PC-9 (cell line): ENCODE data around the gene ZBTB7C. TPM values are rescaled to one million over a fixed set of nuclear protein-coding genes. Genes with fewer than 3 reads are reported as not detected.

Experiments used
- BruUV-seq: library from RNA; stranded (reverse); fragments of 400-500 nt; replicated peaks from 2 replicates; lab custom pipeline; 2021; lab: Mats Ljungman, UMichigan
- CTCF ChIA-PET: fragments of 300-600 bp; sonication (Branson Sonifier 250); formaldehyde crosslinking; loops from one replicate; lab custom pipeline; 2022; ENCODE audit warnings: antibody characterized with exemption; lab: Charles Lee
- POLR2A ChIA-PET: fragments of 300-600 bp; sonication (Branson Sonifier 250); formaldehyde crosslinking; loops from one replicate; lab custom pipeline; 2022; ENCODE audit warnings: antibody characterized with exemption; ENCODE audit not compliant: unreplicated experiment; lab: Charles Lee
- DNase-seq, 2 experiments: peaks; one replicate each; pipeline versions ENCODE4 v3.0.0 to v3.0.0-alpha.2; 2015 to 2022; ENCODE audit warnings: mixed read lengths in 1 of 2
- H2AFZ ChIP-seq: fragments of 200-600 bp; sonication (generic); 2 replicates; pipeline ENCODE4 v1.8.1; 2017; ENCODE audit warnings: antibody characterized with exemption
- H3F3A ChIP-seq: fragments of 200-600 bp; sonication (generic); 2 replicates; pipeline ENCODE4 v1.8.1; 2017; ENCODE audit warnings: antibody characterized with exemption, mild to moderate bottlenecking, low read depth; ENCODE audit not compliant: insufficient read depth
- H3K27ac ChIP-seq: fragments of 200-600 bp; sonication (generic); 2 replicates; pipeline ENCODE4 v1.6.1; 2016; ENCODE audit warnings: mixed run types
- H3K27me3 ChIP-seq: fragments of 200-600 bp; sonication (generic); 2 replicates; pipeline ENCODE4 v1.6.1; 2016; ENCODE audit warnings: low read depth, mixed run types; ENCODE audit not compliant: insufficient read depth
- H3K36me3 ChIP-seq: fragments of 200-600 bp; sonication (generic); 2 replicates; pipeline ENCODE4 v1.6.1; 2016; ENCODE audit warnings: low read depth, mixed run types
- H3K4me1 ChIP-seq: fragments of 200-600 bp; sonication (generic); replicated peaks from 2 replicates; pipeline ENCODE4 v1.6.1; 2016; ENCODE audit warnings: mixed run types; ENCODE audit not compliant: insufficient read depth
- H3K4me2 ChIP-seq: fragments of 200-600 bp; sonication (generic); 2 replicates; pipeline ENCODE4 v1.6.1; 2017; ENCODE audit warnings: mixed run types
- H3K4me3 ChIP-seq: fragments of 200-600 bp; sonication (generic); 2 replicates; pipeline ENCODE4 v1.6.1; 2016; ENCODE audit warnings: mixed run types
- H3K79me2 ChIP-seq: fragments of 200-600 bp; sonication (generic); 2 replicates; pipeline ENCODE4 v1.6.1; 2017; ENCODE audit warnings: low read depth, mixed run types
- H3K9me2 ChIP-seq: fragments of 200-600 bp; sonication (generic); 2 replicates; pipeline ENCODE4 v1.8.1; 2017; ENCODE audit warnings: mild to moderate bottlenecking; ENCODE audit not compliant: insufficient read depth
- H3K9me3 ChIP-seq: fragments of 200-600 bp; sonication (generic); 2 replicates; pipeline ENCODE4 v1.8.1; 2016; ENCODE audit warnings: low read depth; ENCODE audit not compliant: insufficient read depth
- H4K20me1 ChIP-seq: fragments of 200-600 bp; sonication (generic); 2 replicates; pipeline ENCODE4 v1.8.1; 2017; ENCODE audit not compliant: insufficient read depth
- CTCF ChIP-seq: fragments of 200-600 bp; sonication (generic); conservative IDR thresholded peaks from 2 replicates; pipeline ENCODE4 v1.6.1; 2017; ENCODE audit warnings: mixed run types, antibody characterized with exemption, mild to moderate bottlenecking, moderate library complexity
- EZH2 ChIP-seq: fragments of 200-600 bp; sonication (generic); IDR thresholded peaks from 2 replicates; pipeline ENCODE4 v1.8.0; 2017; ENCODE audit warnings: antibody characterized with exemption, low read depth
- intact Hi-C: fragments of 100-400 bp; cut with micrococcal nuclease; formaldehyde crosslinking; loops from one replicate; pipeline ENCODE4 v1.10.0; 2022; ENCODE audit not compliant: unreplicated experiment
- total RNA-seq: library from RNA; stranded (reverse); gene quantifications from 2 replicates; pipeline ENCODE4 v1.2.3, GENCODE V29; 2021

Gene ZBTB7C
- total RNA-seq, 1 experiment from 2014 or later = not detected

GRCh38 chr18:48116873-48117630 lies 292.1 kb downstream of the ZBTB7C start:
- ChIA-PET CTCF (no interaction called here), POLR2A (no interaction called here)
- TF ChIP-seq CTCF = no peak
- TF ChIP-seq EZH2 = no peak
- Histone ChIP-seq H3K27me3 (no peaks in the 10 kb centered on the region), H3K4me3 (no peak overlapping the region), H4K20me1 (no peaks in the 10 kb centered on the region), H3K36me3 (no peaks in the 10 kb centered on the region), H3K9me2 (no peaks in the 10 kb centered on the region), H3K27ac (no peak overlapping the region), H3K4me1 (no peaks in the 10 kb centered on the region), H3K4me2 (no peak overlapping the region), H3K9me3 (no peaks in the 10 kb centered on the region), H3F3A (no peaks in the 10 kb centered on the region), H3K79me2 (no peaks in the 10 kb centered on the region), H2AFZ (no peak overlapping the region)
- DNase-seq = no peak
- intact Hi-C loops = no loop called here
- no TSS peak for BruUV-seq

GRCh38 chr18:48116017-48116416 lies 293.2 kb downstream of the ZBTB7C start:
- Histone ChIP-seq H3K4me1 (no peaks in the 10 kb centered on the region), H2AFZ (no peak overlapping the region), H3K9me3 (no peaks in the 10 kb centered on the region), H3K4me3 (no peak overlapping the region), H4K20me1 (no peaks in the 10 kb centered on the region), H3F3A (no peaks in the 10 kb centered on the region), H3K27me3 (no peaks in the 10 kb centered on the region; the same call in 1 of the 2 replicates), H3K9me2 (no peaks in the 10 kb centered on the region), H3K36me3 (no peaks in the 10 kb centered on the region), H3K4me2 (no peak overlapping the region), H3K79me2 (no peaks in the 10 kb centered on the region), H3K27ac (no peak overlapping the region)
- intact Hi-C loops = no loop called here
- DNase-seq = no peak
- ChIA-PET POLR2A (no interaction called here), CTCF (no interaction called here)
- no TSS peak for BruUV-seq
- TF ChIP-seq CTCF (no peak), EZH2 (no peak)

- no peak overlapping the region for H3K4me2 ChIP-seq
- H3K4me3 ChIP-seq = no peak overlapping the region
- ChIA-PET CTCF (no interaction called here), POLR2A (no interaction called here)
- H3K36me3 ChIP-seq = no peaks in the 10 kb centered on the region
- no peaks in the 10 kb centered on the region for H3K4me1 ChIP-seq
- peaks cover under 1% of the 10 kb centered on the region; the same call in 1 of the 2 replicates for H3K27me3 ChIP-seq
- no peaks in the 10 kb centered on the region for H3K9me3 ChIP-seq
- intact Hi-C loops = no loop called here
- H4K20me1 ChIP-seq = no peaks in the 10 kb centered on the region
- no TSS peak for BruUV-seq
- no peak overlapping the region for H3K27ac ChIP-seq
- H3K79me2 ChIP-seq = no peaks in the 10 kb centered on the region
- no peak for TF ChIP-seq EZH2
- TF ChIP-seq CTCF = no peak
- no peaks in the 10 kb centered on the region for H3F3A ChIP-seq
- no peak overlapping the region for H2AFZ ChIP-seq
- no peaks in the 10 kb centered on the region for H3K9me2 ChIP-seq
- DNase-seq = no peak
Observed at GRCh38 chr18:48113691-48114090, 295.5 kb downstream of the ZBTB7C start.
